Activated CD4-positive, alpha-beta T cell treated with anti-CD3 and anti-CD28 coated beads, Interleukin-2, amount 50 U/mL, for 16 hours (primary cell): Measurements from ENCODE around the gene FPR2.

ENCODE experiments used
- DNase-seq: peaks from one replicate; pipeline ENCODE4 v3.0.0-alpha.2; 2020

The FPR2 gene

DNA sequence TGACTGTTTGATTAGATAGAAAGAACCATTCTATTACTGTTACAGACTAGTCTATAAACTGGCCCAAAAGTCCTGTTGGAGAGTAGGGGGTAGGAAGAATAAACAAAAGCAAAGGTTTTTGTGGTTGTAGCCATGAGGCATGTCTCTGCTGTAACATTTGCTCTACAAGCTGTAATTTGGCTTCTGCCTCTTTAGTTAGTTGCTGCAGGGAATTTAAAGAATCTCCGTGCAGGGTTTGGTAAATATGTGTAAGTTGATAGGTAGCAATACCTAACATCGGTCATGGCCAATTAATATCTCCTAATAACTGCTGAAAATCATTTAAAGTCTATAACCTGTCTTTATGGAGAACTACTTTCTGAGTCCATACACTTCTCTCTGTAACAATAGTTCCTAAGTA is 46.9 kb downstream of the FPR2 start:
- no peak for DNase-seq

DNA sequence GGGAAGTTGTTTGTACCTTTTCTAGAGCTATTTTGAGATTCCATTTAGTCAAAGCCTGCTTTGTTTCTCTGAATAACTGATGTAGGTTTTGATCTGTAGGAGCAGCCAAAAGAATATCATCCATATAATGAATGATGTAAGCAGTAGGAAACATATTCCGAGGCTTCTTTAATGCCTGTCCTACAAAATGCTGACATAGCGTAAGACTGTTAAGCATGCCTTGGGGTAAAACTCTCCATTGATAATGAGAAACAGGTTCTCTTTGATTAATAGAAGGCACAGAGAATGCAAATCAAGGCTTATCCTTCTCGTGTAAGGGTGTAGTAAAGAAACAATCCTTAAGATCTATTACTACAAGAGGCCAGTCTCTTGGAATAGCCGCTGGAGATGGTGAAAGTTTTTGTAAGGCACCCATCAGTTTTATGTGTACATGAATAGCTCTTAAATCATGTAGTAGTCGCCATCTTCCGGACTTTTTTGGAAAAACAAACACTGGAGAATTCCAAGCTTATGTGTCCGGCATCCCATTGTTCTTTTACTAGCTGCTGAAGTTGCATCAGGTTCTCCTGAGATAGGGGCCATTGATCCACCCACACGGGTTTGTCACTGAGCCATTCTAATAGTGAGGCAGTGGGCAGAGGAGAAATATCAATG is 47.5 kb downstream of the FPR2 start:
- no peak for DNase-seq

DNA sequence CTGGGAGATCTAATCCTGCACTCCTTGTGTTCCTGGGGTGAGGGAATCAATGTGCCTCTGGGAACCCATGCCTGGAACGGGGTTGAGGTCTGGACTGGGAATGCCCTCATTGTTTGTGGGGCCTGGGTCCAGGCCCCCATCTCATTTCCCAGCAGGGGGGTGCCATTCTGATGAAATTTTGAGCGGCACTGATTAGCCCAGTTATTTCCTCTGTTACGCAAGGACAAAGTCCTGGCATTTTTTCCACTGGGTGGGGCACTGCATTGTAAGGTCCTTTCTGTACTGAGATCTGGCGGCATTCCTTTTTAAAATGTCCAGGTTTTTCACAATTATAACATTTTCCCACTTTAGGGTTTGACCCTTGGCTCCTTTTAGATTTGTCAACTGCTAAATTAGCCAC is 48.8 kb downstream of the FPR2 start:
- DNase-seq: no peak

DNA sequence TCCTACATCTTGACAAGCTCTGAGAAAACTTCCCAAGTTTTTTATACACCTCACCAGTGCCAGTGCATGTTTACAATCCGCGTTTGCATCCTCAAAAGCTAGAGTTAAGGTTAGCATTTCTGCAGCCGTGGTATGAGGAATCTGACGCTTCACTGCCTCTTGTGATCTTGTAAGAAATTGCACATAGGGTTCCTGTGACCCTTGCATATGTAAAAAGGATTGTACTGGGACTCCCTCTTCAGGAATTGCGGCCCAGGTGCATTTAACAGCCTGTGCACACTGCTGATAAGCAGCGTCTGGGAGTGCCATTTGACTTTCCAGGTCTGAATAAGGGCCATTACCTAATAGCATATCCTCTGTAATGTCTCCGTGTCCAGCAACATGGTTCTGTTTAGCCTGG is 49.2 kb downstream of the FPR2 start:
- no peak for DNase-seq

DNA sequence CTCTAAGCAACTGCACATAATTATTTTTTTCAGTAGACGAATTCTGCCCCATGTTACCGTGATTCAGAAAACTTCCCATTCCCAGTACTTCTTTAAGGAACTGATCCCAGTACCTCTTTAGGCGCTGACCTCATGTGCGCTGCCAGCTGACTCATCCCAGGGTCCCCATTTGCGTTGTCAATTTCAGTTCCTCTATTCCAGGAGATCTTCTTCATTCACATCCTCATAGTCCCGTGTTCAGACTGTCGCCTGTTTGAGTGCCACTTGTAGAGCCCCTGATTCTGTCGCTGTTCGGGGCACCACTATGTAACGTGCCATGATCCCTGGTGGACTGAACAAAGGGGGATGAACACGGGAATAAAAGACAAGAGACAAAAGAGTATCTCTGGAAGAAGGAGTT is 50.4 kb downstream of the FPR2 start:
- no peak for DNase-seq

DNA sequence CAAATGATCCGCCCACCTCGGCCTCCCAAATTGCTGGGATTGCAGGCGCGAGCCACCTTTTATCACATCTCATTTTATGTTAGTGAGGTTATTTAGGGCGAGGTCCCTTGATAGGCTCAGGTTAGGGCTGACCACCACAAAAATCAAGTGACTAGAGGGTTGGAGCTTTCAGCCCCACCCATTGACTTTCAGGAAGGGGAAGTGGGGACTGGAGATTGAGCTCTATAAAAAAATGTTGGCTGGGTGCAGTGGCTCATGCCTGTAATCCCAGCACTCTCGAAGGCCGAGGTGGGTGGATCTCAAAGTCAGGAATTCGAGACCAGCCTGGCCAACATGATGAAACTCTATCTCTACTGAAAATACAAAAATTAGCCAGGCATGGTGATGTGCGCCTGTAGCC is 54.1 kb downstream of the FPR2 start:
- DNase-seq: no peak

DNA sequence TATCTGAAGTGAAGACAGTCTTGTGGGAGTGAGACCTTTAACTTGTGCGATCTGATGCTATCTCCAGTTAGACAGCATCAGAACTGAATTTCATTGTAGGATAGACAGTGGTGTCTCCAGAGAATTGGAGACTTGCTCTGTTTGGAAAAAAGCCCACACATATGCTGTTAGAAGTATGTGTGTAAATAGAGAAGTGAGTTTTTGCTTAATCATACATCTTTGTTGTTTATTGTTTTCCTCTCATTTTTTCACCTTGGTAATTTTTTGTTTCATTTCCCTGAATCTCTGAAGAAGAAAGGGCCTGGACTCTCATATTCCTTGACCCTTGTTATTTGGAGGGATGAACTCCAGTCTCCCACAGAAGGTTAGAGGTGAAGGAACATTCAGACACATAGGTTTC is 55.7 kb downstream of the FPR2 start:
- no peak for DNase-seq

DNA sequence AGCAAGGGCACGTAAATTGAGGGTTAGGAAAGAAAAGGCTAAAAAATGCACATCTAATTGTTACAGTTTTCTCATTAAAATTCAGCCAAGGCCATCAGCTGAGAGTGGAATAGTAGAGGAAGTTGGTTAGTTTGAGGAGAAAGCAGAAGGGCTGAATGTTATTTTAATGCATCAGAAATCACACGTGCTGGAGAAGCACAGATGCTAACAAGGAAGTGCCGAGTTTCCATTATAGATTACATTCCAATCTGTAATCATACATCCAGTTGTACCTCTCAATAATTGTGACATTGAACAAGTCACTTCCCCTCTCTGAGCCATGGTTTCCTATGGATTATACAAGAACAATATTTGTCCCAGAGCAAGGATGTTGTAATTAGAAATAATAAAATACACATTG is 59.0 kb downstream of the FPR2 start:
- DNase-seq: no peak
